GM21367 (cell line): ENCODE measurements around the gene CCDC120.

Experiments used
- ATAC-seq: cut with Tn5 transposase; IDR thresholded peaks from one replicate; pipeline ENCODE4 v1.9.1; 2021; ENCODE audit not compliant: unreplicated experiment

The CCDC120 gene

GRCh38 chrX:49100704-49101628, 42.2 kb downstream of the CCDC120 start:
- ATAC-seq: peak; percentile 94

- no peak for ATAC-seq
Measured at GRCh38 chrX:49101629-49101984, 42.8 kb downstream of the CCDC120 start.

GRCh38 chrX:49102190-49102589, 43.4 kb downstream of the CCDC120 start:
- no peak for ATAC-seq

GRCh38 chrX:49103637-49104036, 44.8 kb downstream of the CCDC120 start:
- no peak for ATAC-seq

GRCh38 chrX:49106296-49106695, 47.5 kb downstream of the CCDC120 start:
- no peak for ATAC-seq

- ATAC-seq: no peak
Measured at GRCh38 chrX:49106930-49107329, 48.1 kb downstream of the CCDC120 start.

DNA sequence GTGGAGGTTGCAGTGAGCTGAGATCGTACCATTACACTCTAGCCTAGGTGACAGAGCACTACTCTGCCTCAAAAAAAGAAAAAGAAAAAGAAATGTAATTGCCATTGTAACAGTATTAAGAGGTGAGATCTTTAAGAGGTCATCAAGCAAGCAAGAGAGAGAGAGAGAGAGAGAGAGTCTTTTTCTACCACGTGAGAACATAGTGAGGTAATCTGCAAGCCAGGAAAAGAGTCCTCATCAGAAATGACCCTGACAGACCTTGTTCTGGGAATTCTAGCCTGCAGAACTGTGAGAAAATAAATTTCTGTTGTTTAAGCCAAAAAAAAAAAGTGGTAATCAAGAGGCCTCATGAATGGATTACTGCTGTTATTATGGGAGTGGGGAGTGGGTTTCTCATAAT, 49.8 kb downstream of the CCDC120 start:
- ATAC-seq: no peak

GRCh38 chrX:49110417-49110816, 51.6 kb downstream of the CCDC120 start:
- ATAC-seq: no peak

DNA sequence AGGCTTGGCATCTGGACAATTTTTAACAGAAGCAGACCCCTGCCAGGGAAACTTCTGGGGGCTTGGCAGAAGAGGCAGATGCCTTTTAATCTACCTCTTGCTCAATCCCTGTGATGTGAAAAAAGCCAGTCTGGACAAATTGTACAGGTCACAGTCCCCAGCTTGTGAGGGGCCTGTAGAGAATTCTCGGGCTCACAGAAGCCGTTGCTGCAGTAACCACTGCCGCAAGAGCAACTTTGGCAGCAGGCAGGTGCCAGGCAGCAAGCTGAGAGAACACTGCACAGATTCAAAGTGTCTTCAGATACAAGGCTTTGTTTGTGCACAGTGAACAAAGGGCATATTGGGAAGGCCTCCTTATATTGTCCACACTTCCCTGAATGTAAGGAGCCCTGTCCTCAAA, 53.0 kb downstream of the CCDC120 start:
- no peak for ATAC-seq

GRCh38 chrX:49116076-49116475, 57.3 kb downstream of the CCDC120 start:
- no peak for ATAC-seq

DNA sequence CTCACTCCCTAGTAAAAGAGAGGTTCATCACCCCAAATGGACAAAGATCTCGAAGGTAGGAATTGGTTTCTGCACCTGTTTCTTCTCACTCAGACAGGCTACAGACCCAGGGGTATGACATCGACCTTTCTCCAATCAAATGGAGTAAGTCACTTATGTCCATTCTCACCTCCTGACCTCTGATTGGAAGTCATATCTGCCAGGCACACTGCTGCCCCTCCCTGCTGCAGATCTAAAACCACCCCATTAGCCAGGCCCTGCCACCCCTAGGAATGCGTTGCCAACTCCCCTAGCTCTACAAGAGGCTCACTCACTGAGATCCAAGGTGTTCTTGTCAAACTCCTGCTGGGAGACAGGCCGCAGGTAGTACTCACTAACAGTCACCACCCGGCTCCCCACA, 57.9 kb downstream of the CCDC120 start:
- no peak for ATAC-seq

GRCh38 chrX:49117581-49117980, 58.8 kb downstream of the CCDC120 start:
- no peak for ATAC-seq
